Activated CD8-positive, alpha-beta memory T cell treated with anti-CD3 and anti-CD28 coated beads for 48 hours (primary cell): ENCODE measurements around the gene PTCHD4.

Experiments used
- DNase-seq, 3 experiments: peaks; one replicate each; pipeline ENCODE4 v3.0.0-alpha.2; 2020; ENCODE audit warnings: low read depth in 2 of 3, low spot score in 2 of 3

The PTCHD4 gene

GRCh38 chr6:48099713-48100587, 11.0 kb downstream of the PTCHD4 start:
- no peak for DNase-seq

GRCh38 chr6:48098923-48099322, 12.1 kb downstream of the PTCHD4 start:
- no peak for DNase-seq

GRCh38 chr6:48092550-48093217, 18.3 kb downstream of the PTCHD4 start:
- no peak for DNase-seq

GRCh38 chr6:48090546-48090945, 20.5 kb downstream of the PTCHD4 start:
- no peak for DNase-seq

GRCh38 chr6:48087448-48087847, 23.5 kb downstream of the PTCHD4 start:
- DNase-seq = no peak

GRCh38 chr6:48086187-48086586, 24.8 kb downstream of the PTCHD4 start:
- DNase-seq = no peak

- no peak for DNase-seq
Measured at GRCh38 chr6:48085131-48085741, 25.8 kb downstream of the PTCHD4 start.

- no peak for DNase-seq
Measured at GRCh38 chr6:48084201-48084600, 26.8 kb downstream of the PTCHD4 start.

GRCh38 chr6:48080227-48081009, 30.6 kb downstream of the PTCHD4 start:
- DNase-seq = no peak

GRCh38 chr6:48078120-48078519, 32.9 kb downstream of the PTCHD4 start:
- DNase-seq = no peak

GRCh38 chr6:48075181-48075580, 35.8 kb downstream of the PTCHD4 start:
- no peak for DNase-seq

- no peak for DNase-seq
Measured at GRCh38 chr6:48073976-48074767, 36.8 kb downstream of the PTCHD4 start.

GRCh38 chr6:48071833-48072232, 39.2 kb downstream of the PTCHD4 start:
- DNase-seq = no peak

GRCh38 chr6:48069280-48069679, 41.7 kb downstream of the PTCHD4 start:
- DNase-seq = no peak

- DNase-seq = no peak
Measured at GRCh38 chr6:48068278-48069251, 42.4 kb downstream of the PTCHD4 start.

GRCh38 chr6:48067886-48068277, 43.1 kb downstream of the PTCHD4 start:
- no peak for DNase-seq

GRCh38 chr6:48067148-48067712, 43.8 kb downstream of the PTCHD4 start:
- no peak for DNase-seq

GRCh38 chr6:48061265-48061990, 49.6 kb downstream of the PTCHD4 start:
- no peak for DNase-seq
